GM18502 (cell line): Measurements from ENCODE around the gene EPS8L3.
"Not testable (repeated sequence)": the region's sequence is repeated elsewhere in the genome, so short reads cannot be mapped to it uniquely, and the experiment has no call there.

Experiments used
- ATAC-seq: cut with Tn5 transposase; IDR thresholded peaks from one replicate; pipeline ENCODE4 v1.9.1; 2021; ENCODE audit warnings: mild to moderate bottlenecking; ENCODE audit not compliant: unreplicated experiment, poor library complexity

Gene EPS8L3

GRCh38 chr1:109766991-109767636 is 3.4 kb upstream of the EPS8L3 start:
- not testable (repeated sequence) for ATAC-seq

- no peak for ATAC-seq
Measured at GRCh38 chr1:109765896-109766615, 2.3 kb upstream of the EPS8L3 start.

- ATAC-seq, result no peak
Measured at GRCh38 chr1:109765483-109765815, 1.7 kb upstream of the EPS8L3 start.

GRCh38 chr1:109764561-109765482 is 1.1 kb upstream of the EPS8L3 start:
- ATAC-seq, result no peak

- ATAC-seq, result no peak
Measured at GRCh38 chr1:109762821-109763645, 690 bp downstream of the EPS8L3 start.

GRCh38 chr1:109762039-109762585 is 1.6 kb downstream of the EPS8L3 start:
- no peak for ATAC-seq

GRCh38 chr1:109761227-109762038 is 2.3 kb downstream of the EPS8L3 start:
- no peak for ATAC-seq

- ATAC-seq, result no peak
Measured at GRCh38 chr1:109760581-109761226, 3.0 kb downstream of the EPS8L3 start.

- ATAC-seq, result no peak
Measured at GRCh38 chr1:109759513-109760334, 4.0 kb downstream of the EPS8L3 start.

GRCh38 chr1:109757936-109758786 is 5.6 kb downstream of the EPS8L3 start:
- ATAC-seq, result no peak

GRCh38 chr1:109756848-109757521 is 6.7 kb downstream of the EPS8L3 start:
- no peak for ATAC-seq

- not testable (repeated sequence) for ATAC-seq
Measured at GRCh38 chr1:109756325-109756724, 7.4 kb downstream of the EPS8L3 start.

- ATAC-seq, result no peak
Measured at GRCh38 chr1:109754738-109755137, 9.0 kb downstream of the EPS8L3 start.

- no peak for ATAC-seq
Measured at GRCh38 chr1:109751531-109752260, 12.0 kb downstream of the EPS8L3 start.

GRCh38 chr1:109750920-109751319 is 12.8 kb downstream of the EPS8L3 start:
- ATAC-seq, result no peak
